Upper lobe of left lung (tissue), 6 donors: ENCODE data around the gene ACTRT3. TPM values are rescaled to one million over a fixed set of nuclear protein-coding genes. Genes with fewer than 3 reads are reported as not detected.

ENCODE experiments used
- ATAC-seq, 2 donors: fragments of 200-7000 bp; cut with Tn5 transposase; one replicate each; pipeline ENCODE4 v1.9.1; 2022; ENCODE audit warnings: mild to moderate bottlenecking in 2 of 2, moderate library complexity in 2 of 2; ENCODE audit not compliant: low FRiP score in 2 of 2
- DNase-seq, 2 donors: peaks; one replicate each; pipeline ENCODE4 v3.0.0-alpha.2; 2019 to 2020
- H3K27ac ChIP-seq, 4 donors: fragments of 200-600 bp; sonication (generic); one replicate each; pipeline ENCODE4 v1.5.1; 2016 to 2019
- H3K27me3 ChIP-seq, 4 donors: fragments of 200-600 bp; sonication (generic); one replicate each; pipeline ENCODE4 v1.5.1; 2017 to 2019
- H3K36me3 ChIP-seq, 4 donors: fragments of 200-600 bp; sonication (generic); one replicate each; pipeline ENCODE4 v1.5.1; 2016 to 2019
- H3K4me1 ChIP-seq, 4 donors: fragments of 200-600 bp; sonication (generic); one replicate each; pipeline ENCODE4 v1.5.1; 2018 to 2019
- H3K4me3 ChIP-seq, 4 donors: fragments of 200-600 bp; sonication (generic); one replicate each; pipeline ENCODE4 v1.5.1; 2017 to 2019; ENCODE audit warnings: mild to moderate bottlenecking in 2 of 4, moderate library complexity in 1 of 4
- H3K9me3 ChIP-seq, 4 donors: fragments of 200-600 bp; sonication (generic); one replicate each; pipeline ENCODE4 v1.5.1; 2018 to 2019
- CTCF ChIP-seq, 6 experiments: fragments of 450-650 bp in 4 of 6; fragments of 200-600 bp in 2 of 6; sonication (generic) in 2 of 6; IDR thresholded peaks; one replicate each; pipeline ENCODE4 v1.5.1; 2016 to 2019; ENCODE audit warnings: antibody characterized with exemption in 6 of 6
- EP300 ChIP-seq, 4 donors: sonication (generic); formaldehyde crosslinking; IDR thresholded peaks; one replicate each; pipeline ENCODE4 v1.5.1; 2017; ENCODE audit warnings: antibody characterized with exemption in 4 of 4, control low read depth in 2 of 4
- POLR2A ChIP-seq, 4 donors: fragments of 450-650 bp; IDR thresholded peaks; one replicate each; pipeline ENCODE4 v1.5.1; 2016 to 2017; ENCODE audit warnings: antibody characterized with exemption in 4 of 4, mild to moderate bottlenecking in 2 of 4
- POLR2AphosphoS5 ChIP-seq, 2 donors: sonication (generic); formaldehyde crosslinking; IDR thresholded peaks; one replicate each; pipeline ENCODE4 v1.5.1; 2017; ENCODE audit warnings: antibody characterized with exemption in 2 of 2
- WGBS, 2 donors: methylation state at CpG; one replicate each; pipeline ENCODE4 v1.1.5; 2017 to 2018; 5-methylcytosine and 5-hydroxymethylcytosine counted together
- total RNA-seq, 6 donors: library from RNA; depleted of rRNA in 4 of 6; stranded (reverse); fragments of >200 nt in 4 of 6; gene quantifications; one replicate each; pipeline versions ENCODE4 v1.1.0 to v1.2.1, GENCODE V29; 2016 to 2021
- donor health status: DM: no; HTN: no; CAD: no; lungs with moderate emphysema.
- donor health status: DM: no; HTN: yes; CAD: no; lungs with severe emphysema.

The ACTRT3 gene
- total RNA-seq, 6 donors from 2014 or later = 0.55 to 6.3 (median 1.7) TPM

GRCh38 chr3:169809230-169809795, 40.0 kb upstream of the ACTRT3 start:
- peaks cover 9 to 26% (median 26%) of the 10 kb centered on the region in 4 donors for H3K4me1 ChIP-seq
- no peak for TF ChIP-seq POLR2AphosphoS5 (IDR thresholded peaks at IDR 0.05)
- no peak for TF ChIP-seq CTCF (IDR thresholded peaks at IDR 0.05)
- no peak for TF ChIP-seq POLR2A (IDR thresholded peaks at IDR 0.05)
- no peak for TF ChIP-seq EP300 (IDR thresholded peaks at IDR 0.05)
- DNase-seq (no peak), ATAC-seq (no peak)
- H3K36me3 ChIP-seq = no peaks in the 10 kb centered on the region
- no peaks in the 10 kb centered on the region for H3K27me3 ChIP-seq
- no peak overlapping the region for H3K4me3 ChIP-seq
- H3K27ac ChIP-seq = no peak overlapping the region
- 45 to 46% methylated on average over 2 of the region's 2 CpGs for WGBS, 2 donors
- no peaks in the 10 kb centered on the region for H3K9me3 ChIP-seq

GRCh38 chr3:169804681-169805080, 35.3 kb upstream of the ACTRT3 start:
- no peaks in the 10 kb centered on the region for H3K27me3 ChIP-seq
- 88 to 92% methylated on average over 3 of the region's 3 CpGs for WGBS, 2 donors
- TF ChIP-seq EP300 (IDR thresholded peaks at IDR 0.05) (no peak), POLR2AphosphoS5 (IDR thresholded peaks at IDR 0.05) (no peak), POLR2A (IDR thresholded peaks at IDR 0.05) (no peak), CTCF (IDR thresholded peaks at IDR 0.05) (no peak)
- no peak for ATAC-seq
- no peaks in the 10 kb centered on the region for H3K36me3 ChIP-seq
- no peak overlapping the region for H3K4me3 ChIP-seq
- no peak for DNase-seq
- no peaks in the 10 kb centered on the region for H3K9me3 ChIP-seq
- no peaks in the 10 kb centered on the region for H3K4me1 ChIP-seq
- no peak overlapping the region for H3K27ac ChIP-seq

GRCh38 chr3:169792359-169792758, 23.0 kb upstream of the ACTRT3 start:
- Histone ChIP-seq H3K36me3 (peaks cover 0 to 42% (median 4%) of the 10 kb centered on the region in 4 donors), H3K9me3 (no peaks in the 10 kb centered on the region), H3K4me1 (no peaks in the 10 kb centered on the region), H3K27ac (no peak overlapping the region), H3K27me3 (no peaks in the 10 kb centered on the region), H3K4me3 (no peak overlapping the region)
- ATAC-seq (no peak), DNase-seq (no peak)
- TF ChIP-seq POLR2A (IDR thresholded peaks at IDR 0.05) = no peak
- no peak for TF ChIP-seq CTCF (IDR thresholded peaks at IDR 0.05)
- no peak for TF ChIP-seq POLR2AphosphoS5 (IDR thresholded peaks at IDR 0.05)
- TF ChIP-seq EP300 (IDR thresholded peaks at IDR 0.05) = no peak
- WGBS, 2 donors = 100% methylated on average over 1 of the region's 1 CpG

- Histone ChIP-seq H3K27me3 (no peaks in the 10 kb centered on the region), H3K9me3 (no peaks in the 10 kb centered on the region), H3K27ac (no peak overlapping the region), H3K4me3 (no peak overlapping the region), H3K4me1 (no peaks in the 10 kb centered on the region), H3K36me3 (peaks cover 10 to 54% (median 14%) of the 10 kb centered on the region in 4 donors)
- 88% methylated on average over 4 of the region's 4 CpGs for WGBS, 2 donors
- DNase-seq (no peak), ATAC-seq (no peak)
- no peak for TF ChIP-seq CTCF (IDR thresholded peaks at IDR 0.05)
- no peak for TF ChIP-seq POLR2A (IDR thresholded peaks at IDR 0.05)
- TF ChIP-seq EP300 (IDR thresholded peaks at IDR 0.05) = no peak
- no peak for TF ChIP-seq POLR2AphosphoS5 (IDR thresholded peaks at IDR 0.05)
Measured at GRCh38 chr3:169790687-169791429, 21.5 kb upstream of the ACTRT3 start.
